PC-3 (cell line): ENCODE data around the gene SPRY1. TPM values are rescaled to one million over a fixed set of nuclear protein-coding genes. Genes with fewer than 3 reads are reported as not detected.

Experiments
- ATAC-seq: fragments of 200-7000 bp; cut with Tn5 transposase; 2 replicates; pipeline ENCODE4 v1.9.1; 2020; ENCODE audit warnings: mild to moderate bottlenecking, moderate library complexity
- BruUV-seq: library from RNA; stranded (reverse); fragments of 400-500 nt; replicated peaks from 2 replicates; lab custom pipeline; 2021; lab: Mats Ljungman, UMichigan
- CTCF ChIA-PET: fragments of 300-600 bp; sonication (Branson Sonifier 250); formaldehyde crosslinking; loops from one replicate; lab custom pipeline; 2022; ENCODE audit warnings: antibody characterized with exemption; lab: Charles Lee
- POLR2A ChIA-PET: fragments of 300-600 bp; sonication (Branson Sonifier 250); formaldehyde crosslinking; loops from one replicate; lab custom pipeline; 2022; ENCODE audit warnings: antibody characterized with exemption; ENCODE audit not compliant: unreplicated experiment; lab: Charles Lee
- DNase-seq: peaks from one replicate; pipeline ENCODE4 v3.0.0-alpha.2; 2015
- H2AFZ ChIP-seq: fragments of 300-600 bp; sonication (generic); 2 replicates; pipeline ENCODE4 v1.6.0; 2016; ENCODE audit warnings: antibody characterized with exemption, low read length
- H3F3A ChIP-seq: fragments of 300-600 bp; sonication (generic); one replicate; pipeline ENCODE4 v1.6.0; 2017; ENCODE audit warnings: antibody characterized with exemption, low read length, control low read depth, mild to moderate bottlenecking; ENCODE audit not compliant: unreplicated experiment
- H3K27ac ChIP-seq: fragments of 300-600 bp; sonication (generic); 2 replicates; pipeline ENCODE4 v1.5.1; 2016; ENCODE audit warnings: mild to moderate bottlenecking, low read length
- H3K27me3 ChIP-seq: fragments of 300-600 bp; sonication (generic); 2 replicates; pipeline ENCODE4 v1.6.1; 2016; ENCODE audit warnings: low read length, mixed read lengths
- H3K36me3 ChIP-seq: fragments of 300-600 bp; sonication (generic); 2 replicates; pipeline ENCODE4 v1.6.1; 2016; ENCODE audit warnings: low read depth, mixed run types, low read length, mixed read lengths
- H3K4me1 ChIP-seq: fragments of 300-600 bp; sonication (generic); 2 replicates; pipeline ENCODE4 v1.5.1; 2016; ENCODE audit warnings: low read length; ENCODE audit not compliant: insufficient read depth
- H3K4me2 ChIP-seq: fragments of 300-600 bp; sonication (generic); 2 replicates; pipeline ENCODE4 v1.6.0; 2016; ENCODE audit warnings: low read length
- H3K4me3 ChIP-seq: fragments of 300-600 bp; sonication (generic); 2 replicates; pipeline ENCODE4 v1.5.1; 2016; ENCODE audit warnings: mild to moderate bottlenecking, low read length, mixed read lengths
- H3K79me2 ChIP-seq: fragments of 300-600 bp; sonication (generic); 2 replicates; pipeline ENCODE4 v1.6.1; 2017; ENCODE audit warnings: low read length, mixed read lengths
- H3K9ac ChIP-seq: fragments of 300-600 bp; sonication (generic); 2 replicates; pipeline ENCODE4 v1.6.0; 2016; ENCODE audit warnings: mild to moderate bottlenecking, low read length
- H3K9me2 ChIP-seq: fragments of 300-600 bp; sonication (generic); replicated peaks from 2 replicates; pipeline ENCODE4 v1.6.1; 2016; ENCODE audit warnings: mixed run types, low read length, mixed read lengths
- H3K9me3 ChIP-seq: fragments of 300-600 bp; sonication (generic); 2 replicates; pipeline ENCODE4 v1.6.1; 2016; ENCODE audit warnings: low read length, mixed read lengths
- H4K20me1 ChIP-seq: fragments of 300-600 bp; sonication (generic); 2 replicates; pipeline ENCODE4 v1.6.1; 2016; ENCODE audit warnings: low read length, mixed read lengths
- EZH2 ChIP-seq: fragments of 300-600 bp; sonication (generic); IDR thresholded peaks from one replicate; pipeline ENCODE4 v1.6.1; 2017; ENCODE audit warnings: antibody characterized with exemption, mild to moderate bottlenecking, low read length; ENCODE audit not compliant: unreplicated experiment
- EZH2phosphoT487 ChIP-seq: fragments of 300-600 bp; sonication (generic); IDR thresholded peaks from 2 replicates; pipeline ENCODE4 v1.6.1; 2018; ENCODE audit warnings: mild to moderate bottlenecking, antibody characterized with exemption, low read length, borderline replicate concordance
- intact Hi-C: fragments of 100-400 bp; cut with micrococcal nuclease; formaldehyde crosslinking; loops from 2 replicates; pipeline ENCODE4 v1.9.0; 2023
- total RNA-seq: library from RNA; depleted of rRNA; stranded (reverse); fragments of >200 nt; gene quantifications from 2 replicates; pipeline ENCODE4 v1.2.3, GENCODE V29; 2014
- TF ChIP-seq, protein P1 (sequence below): fragments of 300-600 bp; sonication (generic); conservative IDR thresholded peaks from 2 replicates; pipeline ENCODE4 v1.5.1; 2017; ENCODE audit warnings: antibody characterized with exemption, low read depth, mild to moderate bottlenecking, low read length

SPRY1 gene
- total RNA-seq, 1 experiment from 2014 or later, result 26.4 TPM

DNA sequence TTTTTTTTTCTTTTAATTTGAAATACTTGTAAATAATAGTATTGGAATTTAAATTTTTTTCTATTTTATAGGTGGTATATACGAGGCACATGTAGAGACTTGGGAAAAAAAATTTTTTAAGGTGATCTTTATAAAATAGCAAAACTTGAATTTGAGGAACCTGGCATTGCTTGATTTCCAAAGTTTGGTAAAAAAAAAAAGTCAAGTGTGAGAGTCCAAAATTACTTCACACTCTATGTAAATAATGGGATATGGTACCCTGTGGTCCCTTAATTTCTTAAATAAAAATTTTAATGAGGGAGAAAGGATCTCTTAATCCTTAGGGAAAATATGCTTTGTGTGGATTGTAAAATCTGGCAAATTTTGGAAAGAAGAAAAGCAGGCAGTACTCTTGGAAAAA lies 19.0 kb downstream of the SPRY1 start:
- H3K4me2 ChIP-seq, result peak overlapping the region; percentile 62
- H3K27ac ChIP-seq, result peak overlapping the region; percentile 95
- no TSS peak for BruUV-seq

GRCh38 chr4:123415977-123416376 lies 19.4 kb downstream of the SPRY1 start:
- no peaks in the 10 kb centered on the region for H3K9me2 ChIP-seq
- ChIA-PET CTCF (no interaction called here), POLR2A (no interaction called here)
- H2AFZ ChIP-seq, result no peak overlapping the region
- H3F3A ChIP-seq, result peaks cover 6% of the 10 kb centered on the region
- H4K20me1 ChIP-seq, result no peaks in the 10 kb centered on the region
- no peaks in the 10 kb centered on the region for H3K79me2 ChIP-seq
- no TSS peak for BruUV-seq
- no peaks in the 10 kb centered on the region for H3K27me3 ChIP-seq
- intact Hi-C loops, result no loop called here
- H3K36me3 ChIP-seq, result no peaks in the 10 kb centered on the region
- DNase-seq (peak; percentile 83), ATAC-seq (peak; percentile 69)
- H3K4me3 ChIP-seq, result no peak overlapping the region
- H3K4me1 ChIP-seq, result peaks cover 70% of the 10 kb centered on the region
- H3K27ac ChIP-seq, result peak overlapping the region; percentile 95
- no peak overlapping the region; the same call in 1 of the 2 replicates for H3K9ac ChIP-seq
- TF ChIP-seq EZH2, result no peak
- TF ChIP-seq, protein P1, sequence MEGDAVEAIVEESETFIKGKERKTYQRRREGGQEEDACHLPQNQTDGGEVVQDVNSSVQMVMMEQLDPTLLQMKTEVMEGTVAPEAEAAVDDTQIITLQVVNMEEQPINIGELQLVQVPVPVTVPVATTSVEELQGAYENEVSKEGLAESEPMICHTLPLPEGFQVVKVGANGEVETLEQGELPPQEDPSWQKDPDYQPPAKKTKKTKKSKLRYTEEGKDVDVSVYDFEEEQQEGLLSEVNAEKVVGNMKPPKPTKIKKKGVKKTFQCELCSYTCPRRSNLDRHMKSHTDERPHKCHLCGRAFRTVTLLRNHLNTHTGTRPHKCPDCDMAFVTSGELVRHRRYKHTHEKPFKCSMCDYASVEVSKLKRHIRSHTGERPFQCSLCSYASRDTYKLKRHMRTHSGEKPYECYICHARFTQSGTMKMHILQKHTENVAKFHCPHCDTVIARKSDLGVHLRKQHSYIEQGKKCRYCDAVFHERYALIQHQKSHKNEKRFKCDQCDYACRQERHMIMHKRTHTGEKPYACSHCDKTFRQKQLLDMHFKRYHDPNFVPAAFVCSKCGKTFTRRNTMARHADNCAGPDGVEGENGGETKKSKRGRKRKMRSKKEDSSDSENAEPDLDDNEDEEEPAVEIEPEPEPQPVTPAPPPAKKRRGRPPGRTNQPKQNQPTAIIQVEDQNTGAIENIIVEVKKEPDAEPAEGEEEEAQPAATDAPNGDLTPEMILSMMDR, result no peak
- TF ChIP-seq EZH2phosphoT487, result no peak
- no peaks in the 10 kb centered on the region for H3K9me3 ChIP-seq
- H3K4me2 ChIP-seq, result peak overlapping the region; percentile 62

More for the DNA sequence above, 19.0 kb downstream of the SPRY1 start:
- Histone ChIP-seq H3K36me3 (no peaks in the 10 kb centered on the region), H2AFZ (no peak overlapping the region), H3K9me3 (no peaks in the 10 kb centered on the region), H3K79me2 (no peaks in the 10 kb centered on the region), H4K20me1 (no peaks in the 10 kb centered on the region), H3K27me3 (no peaks in the 10 kb centered on the region), H3F3A (peaks cover 6% of the 10 kb centered on the region), H3K4me3 (no peak overlapping the region), H3K9ac (peak overlapping the region; percentile 33; the same call in 1 of the 2 replicates), H3K9me2 (no peaks in the 10 kb centered on the region), H3K4me1 (peaks cover 69% of the 10 kb centered on the region)
- CTCF ChIA-PET, result no interaction called here
- no peak for DNase-seq
- intact Hi-C loops, result no loop called here
- TF ChIP-seq EZH2phosphoT487, result no peak
- TF ChIP-seq, protein P1, result no peak
- TF ChIP-seq EZH2, result no peak
- no peak for ATAC-seq
- POLR2A ChIA-PET, result no interaction called here

DNA sequence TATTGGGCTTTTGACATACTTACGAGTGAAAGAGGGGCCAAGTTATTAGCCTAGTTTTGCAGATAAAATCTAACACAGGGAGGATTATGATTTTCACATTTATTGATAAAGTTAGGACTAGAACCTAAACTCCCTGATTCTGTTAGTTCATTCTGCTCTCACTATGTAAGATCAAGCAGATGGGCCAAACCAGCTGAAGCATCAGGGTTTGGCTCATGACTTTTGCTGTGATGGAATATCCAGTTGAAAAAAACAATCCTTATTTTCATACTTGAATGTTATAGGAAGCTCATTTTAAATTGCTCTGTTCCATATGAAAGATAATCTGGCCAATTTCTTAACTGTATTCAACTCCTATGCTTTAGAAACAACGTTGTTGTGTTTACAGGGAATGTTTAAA lies 21.2 kb downstream of the SPRY1 start:
- H3K27ac ChIP-seq, result peak overlapping the region; percentile 95
- H3K9ac ChIP-seq, result peak overlapping the region; percentile 50
- intact Hi-C loops, result loop anchor here (1.0 to 2.0 kb wide), 4 partner anchors 17 to 170 kb away; no protein-coding TSS in a partner anchor
- no peaks in the 10 kb centered on the region for H3K27me3 ChIP-seq
- peaks cover 74% of the 10 kb centered on the region for H3K4me1 ChIP-seq
- H3K9me3 ChIP-seq, result no peaks in the 10 kb centered on the region
- POLR2A ChIA-PET, result interaction anchor here (0.7 to 1.0 kb wide), 2 partner anchors 32 to 287 kb away, joined by 3 to 4 read pairs; no protein-coding TSS in a partner anchor
- ATAC-seq (no peak), DNase-seq (no peak)
- H3F3A ChIP-seq, result peaks cover 6% of the 10 kb centered on the region
- TSS peak; percentile 88 for BruUV-seq
- peak overlapping the region; percentile 77 for H3K4me2 ChIP-seq
- no peaks in the 10 kb centered on the region for H3K9me2 ChIP-seq
- no peak overlapping the region for H2AFZ ChIP-seq
- CTCF ChIA-PET, result interaction anchor here (0.6 kb wide), 1 partner anchor 237 kb away, joined by 10 read pairs; no protein-coding TSS in a partner anchor
- no peaks in the 10 kb centered on the region for H3K36me3 ChIP-seq
- TF ChIP-seq, protein P1, result no peak
- TF ChIP-seq EZH2phosphoT487, result no peak
- no peak for TF ChIP-seq EZH2
- no peaks in the 10 kb centered on the region for H4K20me1 ChIP-seq
- H3K79me2 ChIP-seq, result no peaks in the 10 kb centered on the region
- no peak overlapping the region; the same call in 1 of the 2 replicates for H3K4me3 ChIP-seq
